Spleen (tissue), 11 donors: ENCODE data around the gene STRN. TPM values are rescaled to one million over a fixed set of nuclear protein-coding genes. Genes with fewer than 3 reads are reported as not detected.

ENCODE experiments used
- DNase-seq: peaks from one replicate; pipeline ENCODE4 v3.0.0-alpha.2; 2020
- H3K27ac ChIP-seq, 8 donors: fragments of 200-600 bp; sonication (generic) in 7 of 8; 1 replicate in 4 of 8; 2 replicates in 4 of 8; pipeline versions ENCODE4 v1.5.0 to v1.8.0; 2016 to 2021; ENCODE audit warnings: inconsistent platforms in 4 of 8, mild to moderate bottlenecking in 4 of 8, moderate library complexity in 1 of 8
- H3K27me3 ChIP-seq, 7 donors: fragments of 200-600 bp; sonication (generic) in 6 of 7; replicated peaks in 1 of 7; 1 replicate in 4 of 7; 2 replicates in 3 of 7; pipeline versions ENCODE4 v1.5.0 to v1.8.0; 2016 to 2021; ENCODE audit warnings: inconsistent platforms in 3 of 7, mild to moderate bottlenecking in 1 of 7
- H3K36me3 ChIP-seq, 6 donors: fragments of 200-600 bp; sonication (generic) in 5 of 6; 1 replicate in 4 of 6; 2 replicates in 2 of 6; pipeline versions ENCODE4 v1.5.0 to v1.8.0; 2016 to 2021; ENCODE audit warnings: inconsistent platforms in 2 of 6
- H3K4me1 ChIP-seq, 6 donors: fragments of 200-600 bp; sonication (generic) in 5 of 6; 1 replicate in 3 of 6; 2 replicates in 3 of 6; pipeline versions ENCODE4 v1.5.0 to v1.8.0; 2016 to 2021; ENCODE audit warnings: inconsistent platforms in 3 of 6
- H3K4me3 ChIP-seq, 8 donors: fragments of 200-600 bp; sonication (generic) in 7 of 8; 1 replicate in 4 of 8; 2 replicates in 4 of 8; pipeline versions ENCODE4 v1.5.0 to v1.8.0; 2016 to 2021; ENCODE audit warnings: inconsistent platforms in 4 of 8, mild to moderate bottlenecking in 4 of 8, moderate library complexity in 2 of 8
- H3K9me3 ChIP-seq, 8 donors: fragments of 200-600 bp; sonication (generic) in 7 of 8; 1 replicate in 4 of 8; 2 replicates in 4 of 8; pipeline versions ENCODE4 v1.5.0 to v1.8.0; 2016 to 2021; ENCODE audit warnings: inconsistent platforms in 4 of 8
- POLR2A ChIP-seq, 3 donors: fragments of 450-650 bp; IDR thresholded peaks; one replicate each; pipeline ENCODE4 v1.5.1; 2017; ENCODE audit warnings: antibody characterized with exemption in 3 of 3, mild to moderate bottlenecking in 1 of 3
- POLR2AphosphoS5 ChIP-seq, 3 donors: sonication (generic); formaldehyde crosslinking; IDR thresholded peaks; one replicate each; pipeline ENCODE4 v1.5.1; 2017; ENCODE audit warnings: antibody characterized with exemption in 3 of 3
- WGBS, 5 donors: extraction: QIAGEN DNeasy Blood & Tissue Kit in 3 of 5; methylation state at CpG; one replicate each; pipeline versions ENCODE4 v1.1.5 to v1.1.7; 2013 to 2018; 5-methylcytosine and 5-hydroxymethylcytosine counted together
- intact Hi-C: fragments of 100-400 bp; cut with DNase I; formaldehyde crosslinking; loops from one replicate; pipeline ENCODE4 v1.15.0; 2023; ENCODE audit warnings: low total_unique reads
- polyA plus RNA-seq, 3 donors: library from polyadenylated mRNA; stranded (reverse); fragments of 200-250 nt; gene quantifications; one replicate each; pipeline ENCODE4 v1.2.1, GENCODE V29; 2013
- total RNA-seq, 7 donors: library from RNA; depleted of rRNA in 3 of 7; stranded (reverse); fragments of >200 nt in 3 of 7; fragmentation: NEBNext Ultra II Directional in 4 of 7; extraction: Animal tissue kit (Norgen Biotek cat#: 25700) in 4 of 7; gene quantifications; one replicate each; pipeline versions ENCODE4 v1.1.0 to v1.2.1, GENCODE V29; 2016 to 2021
- TF ChIP-seq, protein P1 (sequence below), 11 experiments: fragments of 200-600 bp in 7 of 11; fragments of 450-650 bp in 4 of 11; sonication (generic) in 4 of 11; IDR thresholded peaks in 8 of 11; conservative IDR thresholded peaks in 3 of 11; 1 replicate in 7 of 11; 2 replicates in 4 of 11; pipeline versions ENCODE4 v1.4.0 to v1.8.0; 2016 to 2021; ENCODE audit warnings: antibody characterized with exemption in 11 of 11, inconsistent platforms in 4 of 11, mild to moderate bottlenecking in 1 of 11
- donor health status: healthy with polysubstance abuse.
- donor health status: DM: no; HTN: no; CAD: no; lungs with moderate emphysema.
- donor health status: DM: no; HTN: no; CAD: no.
- donor health status: Bipolar disorder and iron deficiency.
- donor health status: healthy.
- donor health status: DM: no; HTN: no; CAD: no.
- donor health status: DM: yes; HTN: yes; CAD: no.

The STRN gene
- total and polyA plus RNA-seq, 10 donors = 2.2 to 33.3 (median 26.2) TPM

- H3K4me3 ChIP-seq = no peak overlapping the region
- H3K9me3 ChIP-seq = peaks cover 0 to under 1% (median 0%) of the 10 kb centered on the region in 8 donors
- DNase-seq = no peak
- WGBS, 5 donors = 94 to 95% (median 94%) methylated on average over 30 to 35 of the region's 35 CpGs
- TF ChIP-seq POLR2AphosphoS5 (IDR thresholded peaks at IDR 0.05) (no peak), POLR2A (IDR thresholded peaks at IDR 0.05) (no peak)
- TF ChIP-seq, protein P1, sequence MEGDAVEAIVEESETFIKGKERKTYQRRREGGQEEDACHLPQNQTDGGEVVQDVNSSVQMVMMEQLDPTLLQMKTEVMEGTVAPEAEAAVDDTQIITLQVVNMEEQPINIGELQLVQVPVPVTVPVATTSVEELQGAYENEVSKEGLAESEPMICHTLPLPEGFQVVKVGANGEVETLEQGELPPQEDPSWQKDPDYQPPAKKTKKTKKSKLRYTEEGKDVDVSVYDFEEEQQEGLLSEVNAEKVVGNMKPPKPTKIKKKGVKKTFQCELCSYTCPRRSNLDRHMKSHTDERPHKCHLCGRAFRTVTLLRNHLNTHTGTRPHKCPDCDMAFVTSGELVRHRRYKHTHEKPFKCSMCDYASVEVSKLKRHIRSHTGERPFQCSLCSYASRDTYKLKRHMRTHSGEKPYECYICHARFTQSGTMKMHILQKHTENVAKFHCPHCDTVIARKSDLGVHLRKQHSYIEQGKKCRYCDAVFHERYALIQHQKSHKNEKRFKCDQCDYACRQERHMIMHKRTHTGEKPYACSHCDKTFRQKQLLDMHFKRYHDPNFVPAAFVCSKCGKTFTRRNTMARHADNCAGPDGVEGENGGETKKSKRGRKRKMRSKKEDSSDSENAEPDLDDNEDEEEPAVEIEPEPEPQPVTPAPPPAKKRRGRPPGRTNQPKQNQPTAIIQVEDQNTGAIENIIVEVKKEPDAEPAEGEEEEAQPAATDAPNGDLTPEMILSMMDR (IDR thresholded peaks at IDR 0.05 in 8 of 11, conservative IDR thresholded peaks at IDR 0.05 in 3 of 11) = no peak
- intact Hi-C loops = no loop called here
- no peaks in the 10 kb centered on the region for H3K36me3 ChIP-seq
- H3K4me1 ChIP-seq = no peaks in the 10 kb centered on the region
- H3K27ac ChIP-seq = no peak overlapping the region
- no peaks in the 10 kb centered on the region for H3K27me3 ChIP-seq
Observed at GRCh38 chr2:36808386-36809068, 157.8 kb downstream of the STRN start.

- H3K4me3 ChIP-seq = no peak overlapping the region
- no peaks in the 10 kb centered on the region for H3K27me3 ChIP-seq
- DNase-seq = no peak
- no peaks in the 10 kb centered on the region for H3K36me3 ChIP-seq
- H3K4me1 ChIP-seq = no peaks in the 10 kb centered on the region
- TF ChIP-seq POLR2A (IDR thresholded peaks at IDR 0.05) = no peak
- TF ChIP-seq, protein P1 (IDR thresholded peaks at IDR 0.05 in 8 of 11, conservative IDR thresholded peaks at IDR 0.05 in 3 of 11) = no peak
- TF ChIP-seq POLR2AphosphoS5 (IDR thresholded peaks at IDR 0.05) = no peak
- peaks cover 0 to 10% (median 0%) of the 10 kb centered on the region in 8 donors for H3K9me3 ChIP-seq
- no peak overlapping the region for H3K27ac ChIP-seq
- WGBS, 5 donors = 88 to 93% (median 91%) methylated on average over 5 of the region's 5 CpGs
- intact Hi-C loops = no loop called here
Observed at GRCh38 chr2:36807223-36807886, 159.0 kb downstream of the STRN start.

GRCh38 chr2:36805635-36806224, 160.6 kb downstream of the STRN start:
- DNase-seq = no peak
- 80 to 87% (median 86%) methylated on average over 11 of the region's 11 CpGs for WGBS, 5 donors
- Histone ChIP-seq H3K27me3 (no peaks in the 10 kb centered on the region), H3K4me1 (no peaks in the 10 kb centered on the region), H3K27ac (no peak overlapping the region), H3K36me3 (no peaks in the 10 kb centered on the region), H3K4me3 (no peak overlapping the region), H3K9me3 (peaks cover 0 to 10% (median 0%) of the 10 kb centered on the region in 8 donors)
- intact Hi-C loops = no loop called here
- TF ChIP-seq POLR2AphosphoS5 (IDR thresholded peaks at IDR 0.05) (no peak), POLR2A (IDR thresholded peaks at IDR 0.05) (no peak)
- TF ChIP-seq, protein P1 (IDR thresholded peaks at IDR 0.05 in 8 of 11, conservative IDR thresholded peaks at IDR 0.05 in 3 of 11) = no peak

DNA sequence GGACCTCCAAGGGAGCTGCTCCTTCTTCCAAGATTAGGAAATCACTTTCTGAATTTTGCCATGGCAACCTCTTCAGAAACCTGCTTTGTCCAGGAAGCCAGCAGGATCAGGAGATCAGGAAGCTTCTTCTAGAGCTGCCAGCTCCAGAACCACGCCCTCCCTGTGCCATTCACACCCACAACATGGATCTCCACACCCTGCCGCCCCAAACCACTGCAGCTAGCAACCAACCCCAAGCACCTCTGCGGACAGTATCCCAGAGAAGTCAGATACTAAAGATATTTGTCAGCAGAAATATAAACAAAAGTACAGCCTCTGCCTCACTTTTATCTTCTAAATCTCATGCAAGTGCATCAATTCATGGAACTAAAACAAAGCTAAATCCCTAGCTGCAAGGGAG, 163.4 kb downstream of the STRN start:
- intact Hi-C loops = no loop called here
- no peak for TF ChIP-seq POLR2AphosphoS5 (IDR thresholded peaks at IDR 0.05)
- WGBS, 5 donors = 58 to 87% (median 85%) methylated on average over 3 of the region's 3 CpGs

More for the DNA sequence above, 163.4 kb downstream of the STRN start:
- peaks cover 0 to 5% (median 0%) of the 10 kb centered on the region in 7 donors for H3K27me3 ChIP-seq
- no peaks in the 10 kb centered on the region for H3K36me3 ChIP-seq
- no peak for DNase-seq
- H3K9me3 ChIP-seq = peaks cover 0 to 10% (median 0%) of the 10 kb centered on the region in 8 donors
- no peak overlapping the region for H3K27ac ChIP-seq
- no peak overlapping the region for H3K4me3 ChIP-seq
- no peaks in the 10 kb centered on the region for H3K4me1 ChIP-seq
